ENCODE measurements around the gene LRMDA. TPM values are rescaled to one million over a fixed set of nuclear protein-coding genes. Genes with fewer than 3 reads are reported as not detected.

LRMDA gene
- total and polyA plus RNA-seq, 10 of the 15 experiments (the other 5 are each of a cell fraction or from before 2014, with no cell fraction given), result 0.07 to 0.54 (median 0.29) TPM; not detected in 4

DNA sequence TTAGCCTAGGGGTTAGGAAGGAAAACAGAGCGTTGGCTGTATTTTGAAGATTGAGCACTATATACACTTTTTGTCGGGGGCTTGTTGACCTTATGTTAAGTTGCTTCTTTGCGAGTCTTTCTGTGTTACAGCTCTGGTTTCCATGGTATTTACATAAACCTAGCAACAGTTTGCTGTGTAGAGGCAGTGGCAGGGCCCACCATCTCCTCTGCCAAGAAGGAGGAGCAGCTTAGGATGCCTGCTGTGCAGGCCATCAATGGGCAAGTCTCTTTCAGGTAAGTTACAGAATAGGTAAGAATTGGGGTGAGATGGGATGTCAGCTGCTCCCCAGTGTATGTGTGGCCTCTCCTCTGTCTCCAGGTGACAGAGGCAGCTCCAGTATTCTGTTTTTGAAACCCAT lies 485.5 kb downstream of the LRMDA start (continued):
- TF ChIP-seq EED (IDR thresholded peaks at IDR 0.05; ENCODE audit: low read depth), result no peak

DNA sequence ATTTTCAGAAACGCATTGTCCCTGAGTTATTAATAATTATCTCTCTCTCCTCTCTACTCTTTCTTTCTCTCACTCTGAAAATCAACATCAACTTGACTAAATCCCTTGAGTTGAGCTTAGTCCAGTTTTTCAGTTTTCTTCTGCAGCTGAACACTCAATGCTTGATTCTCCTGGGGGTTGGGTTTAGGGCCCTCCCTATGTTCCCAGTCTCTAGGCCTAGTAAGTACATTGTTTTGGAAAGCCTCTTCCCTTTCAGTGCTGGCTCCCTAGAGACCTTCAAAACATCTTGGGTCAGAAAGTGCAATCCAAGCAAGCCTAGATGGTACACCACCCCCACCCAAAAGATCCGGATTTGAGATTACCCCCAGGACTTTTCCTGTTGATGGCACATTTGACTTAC lies 488.5 kb downstream of the LRMDA start:
- H3K27ac ChIP-seq (ENCODE audit: control insufficient read depth, insufficient read depth), result no peak overlapping the region
- CTCF ChIA-PET, result interaction anchor here (0.9 kb wide), 1 partner anchor 8 kb away, joined by 3 read pairs; no protein-coding TSS in a partner anchor
- TF ChIP-seq WRNIP1 (IDR thresholded peaks at IDR 0.05; ENCODE audit: borderline replicate concordance, low read depth, low read length), result no peak
- TF ChIP-seq, protein P1, sequence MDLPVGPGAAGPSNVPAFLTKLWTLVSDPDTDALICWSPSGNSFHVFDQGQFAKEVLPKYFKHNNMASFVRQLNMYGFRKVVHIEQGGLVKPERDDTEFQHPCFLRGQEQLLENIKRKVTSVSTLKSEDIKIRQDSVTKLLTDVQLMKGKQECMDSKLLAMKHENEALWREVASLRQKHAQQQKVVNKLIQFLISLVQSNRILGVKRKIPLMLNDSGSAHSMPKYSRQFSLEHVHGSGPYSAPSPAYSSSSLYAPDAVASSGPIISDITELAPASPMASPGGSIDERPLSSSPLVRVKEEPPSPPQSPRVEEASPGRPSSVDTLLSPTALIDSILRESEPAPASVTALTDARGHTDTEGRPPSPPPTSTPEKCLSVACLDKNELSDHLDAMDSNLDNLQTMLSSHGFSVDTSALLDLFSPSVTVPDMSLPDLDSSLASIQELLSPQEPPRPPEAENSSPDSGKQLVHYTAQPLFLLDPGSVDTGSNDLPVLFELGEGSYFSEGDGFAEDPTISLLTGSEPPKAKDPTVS (IDR thresholded peaks at IDR 0.05; ENCODE audit: low read depth, low read length), result no peak
- TF ChIP-seq CHD2 (IDR thresholded peaks at IDR 0.05; ENCODE audit: borderline replicate concordance, low read depth, low read length), result no peak
- no peak for TF ChIP-seq EP300 (IDR thresholded peaks at IDR 0.05; ENCODE audit: borderline replicate concordance in 1 of 2, control insufficient read depth in 1 of 2, low read depth in 2 of 2, low read length in 2 of 2)
- TF ChIP-seq IRF4 (IDR thresholded peaks at IDR 0.05; ENCODE audit: low read depth, low read length), result no peak
- TF ChIP-seq CHD1 (IDR thresholded peaks at IDR 0.05; ENCODE audit: low read depth, low read length), result no peak
- TF ChIP-seq, protein P2, sequence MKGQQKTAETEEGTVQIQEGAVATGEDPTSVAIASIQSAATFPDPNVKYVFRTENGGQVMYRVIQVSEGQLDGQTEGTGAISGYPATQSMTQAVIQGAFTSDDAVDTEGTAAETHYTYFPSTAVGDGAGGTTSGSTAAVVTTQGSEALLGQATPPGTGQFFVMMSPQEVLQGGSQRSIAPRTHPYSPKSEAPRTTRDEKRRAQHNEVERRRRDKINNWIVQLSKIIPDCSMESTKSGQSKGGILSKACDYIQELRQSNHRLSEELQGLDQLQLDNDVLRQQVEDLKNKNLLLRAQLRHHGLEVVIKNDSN (IDR thresholded peaks at IDR 0.05; ENCODE audit: borderline replicate concordance, extremely low read length, insufficient read depth, low read depth, low read length), result no peak
- TF ChIP-seq MEF2B (IDR thresholded peaks at IDR 0.05; ENCODE audit: partially characterized antibody, poor library complexity, severe bottlenecking), result no peak
- no peak for TF ChIP-seq ESRRA (IDR thresholded peaks at IDR 0.05; ENCODE audit: low read length)
- TF ChIP-seq, protein P3, sequence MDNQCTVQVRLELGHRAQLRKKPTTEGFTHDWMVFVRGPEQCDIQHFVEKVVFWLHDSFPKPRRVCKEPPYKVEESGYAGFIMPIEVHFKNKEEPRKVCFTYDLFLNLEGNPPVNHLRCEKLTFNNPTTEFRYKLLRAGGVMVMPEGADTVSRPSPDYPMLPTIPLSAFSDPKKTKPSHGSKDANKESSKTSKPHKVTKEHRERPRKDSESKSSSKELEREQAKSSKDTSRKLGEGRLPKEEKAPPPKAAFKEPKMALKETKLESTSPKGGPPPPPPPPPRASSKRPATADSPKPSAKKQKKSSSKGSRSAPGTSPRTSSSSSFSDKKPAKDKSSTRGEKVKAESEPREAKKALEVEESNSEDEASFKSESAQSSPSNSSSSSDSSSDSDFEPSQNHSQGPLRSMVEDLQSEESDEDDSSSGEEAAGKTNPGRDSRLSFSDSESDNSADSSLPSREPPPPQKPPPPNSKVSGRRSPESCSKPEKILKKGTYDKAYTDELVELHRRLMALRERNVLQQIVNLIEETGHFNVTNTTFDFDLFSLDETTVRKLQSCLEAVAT (IDR thresholded peaks at IDR 0.05), result no peak
- TF ChIP-seq MTA2 (IDR thresholded peaks at IDR 0.05; ENCODE audit: low read depth), result no peak
- TF ChIP-seq, protein P4, sequence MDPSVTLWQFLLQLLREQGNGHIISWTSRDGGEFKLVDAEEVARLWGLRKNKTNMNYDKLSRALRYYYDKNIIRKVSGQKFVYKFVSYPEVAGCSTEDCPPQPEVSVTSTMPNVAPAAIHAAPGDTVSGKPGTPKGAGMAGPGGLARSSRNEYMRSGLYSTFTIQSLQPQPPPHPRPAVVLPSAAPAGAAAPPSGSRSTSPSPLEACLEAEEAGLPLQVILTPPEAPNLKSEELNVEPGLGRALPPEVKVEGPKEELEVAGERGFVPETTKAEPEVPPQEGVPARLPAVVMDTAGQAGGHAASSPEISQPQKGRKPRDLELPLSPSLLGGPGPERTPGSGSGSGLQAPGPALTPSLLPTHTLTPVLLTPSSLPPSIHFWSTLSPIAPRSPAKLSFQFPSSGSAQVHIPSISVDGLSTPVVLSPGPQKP (IDR thresholded peaks at IDR 0.05; ENCODE audit: low read depth, low read length), result no peak
- TF ChIP-seq, protein P5, sequence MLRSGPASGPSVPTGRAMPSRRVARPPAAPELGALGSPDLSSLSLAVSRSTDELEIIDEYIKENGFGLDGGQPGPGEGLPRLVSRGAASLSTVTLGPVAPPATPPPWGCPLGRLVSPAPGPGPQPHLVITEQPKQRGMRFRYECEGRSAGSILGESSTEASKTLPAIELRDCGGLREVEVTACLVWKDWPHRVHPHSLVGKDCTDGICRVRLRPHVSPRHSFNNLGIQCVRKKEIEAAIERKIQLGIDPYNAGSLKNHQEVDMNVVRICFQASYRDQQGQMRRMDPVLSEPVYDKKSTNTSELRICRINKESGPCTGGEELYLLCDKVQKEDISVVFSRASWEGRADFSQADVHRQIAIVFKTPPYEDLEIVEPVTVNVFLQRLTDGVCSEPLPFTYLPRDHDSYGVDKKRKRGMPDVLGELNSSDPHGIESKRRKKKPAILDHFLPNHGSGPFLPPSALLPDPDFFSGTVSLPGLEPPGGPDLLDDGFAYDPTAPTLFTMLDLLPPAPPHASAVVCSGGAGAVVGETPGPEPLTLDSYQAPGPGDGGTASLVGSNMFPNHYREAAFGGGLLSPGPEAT (IDR thresholded peaks at IDR 0.05; ENCODE audit: low read depth), result no peak
- no peak for TF ChIP-seq BACH1 (IDR thresholded peaks at IDR 0.05; ENCODE audit: borderline replicate concordance)
- no peak for TF ChIP-seq ZNF207 (IDR thresholded peaks at IDR 0.05; ENCODE audit: borderline replicate concordance)
- TF ChIP-seq RAD51 (IDR thresholded peaks at IDR 0.05), result no peak

More for the DNA sequence above, 488.5 kb downstream of the LRMDA start:
- H3K4me1 ChIP-seq (ENCODE audit: control insufficient read depth, insufficient read depth, low read length), result no peaks in the 10 kb centered on the region
- in situ Hi-C loops (cut with MboI) (no loop called here), intact Hi-C loops (cut with micrococcal nuclease; ENCODE audit: unreplicated experiment) (no loop called here)
- no peaks in the 10 kb centered on the region for H3K27me3 ChIP-seq (replicated peaks in 1 of 2; ENCODE audit: control insufficient read depth in 2 of 2, insufficient read depth in 2 of 2, low read length in 1 of 2)
- no peak overlapping the region for H3K4me2 ChIP-seq (ENCODE audit: control insufficient read depth, insufficient read depth)
- 50% methylated on average over 2 of the region's 2 CpGs for WGBS (ENCODE audit: insufficient coverage, insufficient replicate concordance, low lambda C conversion rate, missing lambda C conversion rate)
- H2AFZ ChIP-seq (ENCODE audit: control insufficient read depth, low read depth, low read length), result no peak overlapping the region
- H3K9me3 ChIP-seq (replicated peaks; ENCODE audit: control insufficient read depth, insufficient read depth, low read length), result no peaks in the 10 kb centered on the region
- H3K36me3 ChIP-seq (ENCODE audit: control insufficient read depth in 2 of 2, insufficient read depth in 2 of 2, low read length in 1 of 2), result no peaks in the 10 kb centered on the region
- no peaks in the 10 kb centered on the region for H4K20me1 ChIP-seq (ENCODE audit: control insufficient read depth, insufficient read depth)
- ChIA-PET POLR2A (no interaction called here), SMC1A (ENCODE audit: uncharacterized antibody, unreplicated experiment) (interaction anchor here (1.1 kb wide), 1 partner anchor 10 kb away, joined by 3 read pairs; no protein-coding TSS in a partner anchor), RAD21 (ENCODE audit: unreplicated experiment) (no interaction called here)
- FAIRE-seq (no peak), DNase-seq (ENCODE audit: low read depth, low spot score) (no peak), ATAC-seq (no peak)
- no peaks in the 10 kb centered on the region for H3K79me2 ChIP-seq (ENCODE audit: control insufficient read depth, insufficient read depth, low read length)
- no peak overlapping the region for H3K4me3 ChIP-seq
- H3K9ac ChIP-seq (ENCODE audit: control insufficient read depth, insufficient read depth, low read length), result no peak overlapping the region
- no TSS peak for BruUV-seq (replicated peaks)

Data from GM12878 (cell line).